ENCODE results near the gene PRPF40B. TPM values are rescaled to one million over a fixed set of nuclear protein-coding genes. Genes with fewer than 3 reads are reported as not detected.

The PRPF40B gene
- total RNA-seq, 2 experiments from 2014 or later: 4.7 to 6.5 TPM

- ATAC-seq (ENCODE audit: poor library complexity): no peak
- Mint-ChIP-seq H3K4me1 (ENCODE audit: low read depth) (peaks cover 59% of the 10 kb centered on the region), H3K27ac (no peak overlapping the region), H3K27me3 (no peaks in the 10 kb centered on the region), H3K36me3 (ENCODE audit: low read depth) (no peaks in the 10 kb centered on the region), H3K4me3 (no peak overlapping the region), H3K9me3 (no peaks in the 10 kb centered on the region)
- no peaks in the 10 kb centered on the region for H3K9me3 ChIP-seq (ENCODE audit: control insufficient read depth in 1 of 2, insufficient read depth in 1 of 2, low read length in 2 of 2)
- no peaks in the 10 kb centered on the region for H3K27me3 ChIP-seq (ENCODE audit: control insufficient read depth in 1 of 2, insufficient read depth in 2 of 2, low read length in 2 of 2)
- TF ChIP-seq, protein P1, sequence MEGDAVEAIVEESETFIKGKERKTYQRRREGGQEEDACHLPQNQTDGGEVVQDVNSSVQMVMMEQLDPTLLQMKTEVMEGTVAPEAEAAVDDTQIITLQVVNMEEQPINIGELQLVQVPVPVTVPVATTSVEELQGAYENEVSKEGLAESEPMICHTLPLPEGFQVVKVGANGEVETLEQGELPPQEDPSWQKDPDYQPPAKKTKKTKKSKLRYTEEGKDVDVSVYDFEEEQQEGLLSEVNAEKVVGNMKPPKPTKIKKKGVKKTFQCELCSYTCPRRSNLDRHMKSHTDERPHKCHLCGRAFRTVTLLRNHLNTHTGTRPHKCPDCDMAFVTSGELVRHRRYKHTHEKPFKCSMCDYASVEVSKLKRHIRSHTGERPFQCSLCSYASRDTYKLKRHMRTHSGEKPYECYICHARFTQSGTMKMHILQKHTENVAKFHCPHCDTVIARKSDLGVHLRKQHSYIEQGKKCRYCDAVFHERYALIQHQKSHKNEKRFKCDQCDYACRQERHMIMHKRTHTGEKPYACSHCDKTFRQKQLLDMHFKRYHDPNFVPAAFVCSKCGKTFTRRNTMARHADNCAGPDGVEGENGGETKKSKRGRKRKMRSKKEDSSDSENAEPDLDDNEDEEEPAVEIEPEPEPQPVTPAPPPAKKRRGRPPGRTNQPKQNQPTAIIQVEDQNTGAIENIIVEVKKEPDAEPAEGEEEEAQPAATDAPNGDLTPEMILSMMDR (IDR thresholded peaks at IDR 0.05): no peak
- no peak for DNase-seq
- CTCF ChIA-PET: interaction anchor here (0.8 to 2.2 kb wide), 3 partner anchors 11 to 22 kb away, joined by 3 to 9 read pairs (median 5); no protein-coding TSS in a partner anchor
- peaks cover 7% of the 10 kb centered on the region for H3K4me1 ChIP-seq (ENCODE audit: insufficient read depth, low read length)
- H3K27ac ChIP-seq (ENCODE audit: low read depth in 1 of 2, low read length in 2 of 2): no peak overlapping the region
- POLR2A ChIA-PET: interaction anchor here (1.1 to 1.5 kb wide), 4 partner anchors 10 to 22 kb away, joined by 3 to 6 read pairs (median 4); no protein-coding TSS in a partner anchor
- H3K4me3 ChIP-seq (ENCODE audit: low read length): no peak overlapping the region
- intact Hi-C loops (cut with DNase I, micrococcal nuclease): no loop called here
- H3K36me3 ChIP-seq (ENCODE audit: insufficient read depth, low read length): no peaks in the 10 kb centered on the region
Measured at GRCh38 chr12:49684310-49684854, 61.0 kb downstream of the PRPF40B start.

GRCh38 chr12:49687941-49688340, 64.6 kb downstream of the PRPF40B start:
- Mint-ChIP-seq H3K36me3 (ENCODE audit: low read depth) (no peaks in the 10 kb centered on the region), H3K27ac (no peak overlapping the region), H3K4me3 (no peak overlapping the region), H3K9me3 (no peaks in the 10 kb centered on the region), H3K4me1 (ENCODE audit: low read depth) (peaks cover 71% of the 10 kb centered on the region), H3K27me3 (no peaks in the 10 kb centered on the region)
- POLR2A ChIA-PET: interaction anchor here (1.0 kb wide), 1 partner anchor 15 kb away, joined by 3 read pairs; no protein-coding TSS in a partner anchor
- Histone ChIP-seq H3K36me3 (ENCODE audit: insufficient read depth, low read length) (no peaks in the 10 kb centered on the region), H3K27me3 (ENCODE audit: control insufficient read depth in 1 of 2, insufficient read depth in 2 of 2, low read length in 2 of 2) (no peaks in the 10 kb centered on the region), H3K4me3 (ENCODE audit: low read length) (no peak overlapping the region), H3K27ac (ENCODE audit: low read depth in 1 of 2, low read length in 2 of 2) (no peak overlapping the region), H3K4me1 (ENCODE audit: insufficient read depth, low read length) (peaks cover 14% of the 10 kb centered on the region), H3K9me3 (ENCODE audit: control insufficient read depth in 1 of 2, insufficient read depth in 1 of 2, low read length in 2 of 2) (no peaks in the 10 kb centered on the region)
- ATAC-seq (ENCODE audit: poor library complexity) (no peak), DNase-seq (no peak)
- intact Hi-C loops (cut with DNase I, micrococcal nuclease): loop anchor here in 1 of 2 experiments (2.0 kb wide), 1 partner anchor 15 kb away; no protein-coding TSS in a partner anchor
- CTCF ChIA-PET: interaction anchor here (1.3 kb wide), 1 partner anchor 18 kb away, joined by 3 read pairs; no protein-coding TSS in a partner anchor
- TF ChIP-seq, protein P1 (IDR thresholded peaks at IDR 0.05): no peak

DNA sequence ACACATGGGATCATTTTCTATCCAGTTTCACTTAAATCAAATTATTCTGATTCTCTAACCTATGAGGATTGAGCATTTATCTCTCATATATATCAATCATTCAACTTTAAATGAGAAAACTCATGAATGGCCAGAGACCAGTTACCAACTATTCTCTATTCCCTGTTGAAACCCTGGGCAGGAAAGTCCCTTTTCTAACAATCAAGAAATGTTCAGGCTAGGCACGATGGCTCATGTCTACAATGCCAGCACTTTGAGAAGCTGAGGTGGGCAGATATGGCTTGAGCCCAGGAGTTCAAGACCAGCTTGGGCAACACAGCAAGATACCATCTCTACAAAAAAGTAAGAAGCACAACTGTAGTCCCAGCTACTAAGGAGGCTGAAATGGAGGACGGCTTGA, 65.9 kb downstream of the PRPF40B start:
- TF ChIP-seq, protein P1 (IDR thresholded peaks at IDR 0.05): no peak
- H3K4me1 Mint-ChIP-seq (ENCODE audit: low read depth): peaks cover 61% of the 10 kb centered on the region
- no peak overlapping the region for H3K4me3 Mint-ChIP-seq

More for the DNA sequence above, 65.9 kb downstream of the PRPF40B start:
- Mint-ChIP-seq H3K27ac (no peak overlapping the region), H3K36me3 (ENCODE audit: low read depth) (no peaks in the 10 kb centered on the region), H3K9me3 (no peaks in the 10 kb centered on the region), H3K27me3 (no peaks in the 10 kb centered on the region)
- no peak overlapping the region for H3K27ac ChIP-seq (ENCODE audit: low read depth in 1 of 2, low read length in 2 of 2)
- no peak overlapping the region for H3K4me3 ChIP-seq (ENCODE audit: low read length)
- H3K9me3 ChIP-seq (ENCODE audit: control insufficient read depth in 1 of 2, insufficient read depth in 1 of 2, low read length in 2 of 2): no peaks in the 10 kb centered on the region
- DNase-seq (no peak), ATAC-seq (ENCODE audit: poor library complexity) (no peak)
- intact Hi-C loops (cut with DNase I, micrococcal nuclease): loop anchor here in 1 of 2 experiments (2.0 kb wide), 1 partner anchor 14 kb away; no protein-coding TSS in a partner anchor
- CTCF ChIA-PET: no interaction called here
- no peaks in the 10 kb centered on the region for H3K27me3 ChIP-seq (ENCODE audit: control insufficient read depth in 1 of 2, insufficient read depth in 2 of 2, low read length in 2 of 2)
- POLR2A ChIA-PET: interaction anchor here (0.6 to 2.6 kb wide), 6 partner anchors 10 to 454 kb away, joined by 3 to 19 read pairs (median 4); partner anchors contain the start of genes FMNL3 and PRPF40B
- H3K4me1 ChIP-seq (ENCODE audit: insufficient read depth, low read length): peaks cover 7% of the 10 kb centered on the region
- no peaks in the 10 kb centered on the region for H3K36me3 ChIP-seq (ENCODE audit: insufficient read depth, low read length)
